VCaP (cell line): ENCODE results near the gene CCDC174.

ENCODE experiments used
- H3K27ac ChIP-seq: fragments of 450-650 bp; 2 replicates; pipeline ENCODE4 v1.5.1; 2017
- CTCF ChIP-seq: fragments of 450-650 bp; conservative IDR thresholded peaks from 2 replicates; pipeline ENCODE4 v1.5.1; 2017; ENCODE audit warnings: mild to moderate bottlenecking, moderate library complexity

The CCDC174 gene

GRCh38 chr3:14721126-14721864, 69.7 kb downstream of the CCDC174 start:
- no peak overlapping the region for H3K27ac ChIP-seq
- TF ChIP-seq CTCF = no peak
